Measurements from ENCODE around the gene EEPD1.
A peak's percentile ranks its signal among the peaks of the same experiment; 100 is the strongest.

- TF ChIP-seq CTCF (IDR thresholded peaks at IDR 0.05) = peak in 1 of 4 experiments; percentile 15
- TF ChIP-seq POLR2A (IDR thresholded peaks at IDR 0.05) = no peak
- TF ChIP-seq EP300 (IDR thresholded peaks at IDR 0.05) = no peak
- no peak for TF ChIP-seq POLR2AphosphoS5 (IDR thresholded peaks at IDR 0.05)
Measured at GRCh38 chr7:36153571-36154097, 580 bp downstream of the EEPD1 start.
